NT2/D1 (cell line): Measurements from ENCODE around the gene PARD3.

Source experiments
- DNase-seq: peaks from one replicate; pipeline ENCODE4 v3.0.0-alpha.2; 2011; ENCODE audit warnings: low read depth, low spot score
- H3K27me3 ChIP-seq: 2 replicates; pipeline ENCODE4 v1.6.0; 2011; ENCODE audit warnings: mild to moderate bottlenecking; ENCODE audit not compliant: insufficient read length, insufficient read depth
- H3K36me3 ChIP-seq: 2 replicates; pipeline ENCODE4 v1.6.1; 2011; ENCODE audit warnings: mild to moderate bottlenecking, low read length, mixed read lengths; ENCODE audit not compliant: insufficient read depth, insufficient read length
- H3K4me1 ChIP-seq: 2 replicates; pipeline ENCODE4 v1.5.1; 2011; ENCODE audit not compliant: insufficient read depth, insufficient read length
- H3K4me3 ChIP-seq: 2 replicates; pipeline ENCODE4 v1.5.1; 2011; ENCODE audit warnings: low read depth; ENCODE audit not compliant: insufficient read length
- H3K9ac ChIP-seq: 2 replicates; pipeline ENCODE4 v1.6.0; 2011; ENCODE audit warnings: low read depth; ENCODE audit not compliant: insufficient read length
- H3K9me3 ChIP-seq: 2 replicates; pipeline ENCODE4 v1.5.1; 2011; ENCODE audit warnings: mild to moderate bottlenecking, low read length; ENCODE audit not compliant: insufficient read depth
- SUZ12 ChIP-seq: IDR thresholded peaks from 2 replicates; pipeline ENCODE4 v1.6.1; 2011; ENCODE audit not compliant: insufficient read length, insufficient read depth; ENCODE audit errors: extremely low read depth
- YY1 ChIP-seq: IDR thresholded peaks from 2 replicates; pipeline ENCODE4 v1.6.1; 2011; ENCODE audit not compliant: insufficient read length, insufficient read depth
- ZNF274 ChIP-seq: IDR thresholded peaks from 2 replicates; pipeline ENCODE4 v1.6.1; 2011; ENCODE audit warnings: mild to moderate bottlenecking, low read depth, low read length

PARD3 gene

DNA sequence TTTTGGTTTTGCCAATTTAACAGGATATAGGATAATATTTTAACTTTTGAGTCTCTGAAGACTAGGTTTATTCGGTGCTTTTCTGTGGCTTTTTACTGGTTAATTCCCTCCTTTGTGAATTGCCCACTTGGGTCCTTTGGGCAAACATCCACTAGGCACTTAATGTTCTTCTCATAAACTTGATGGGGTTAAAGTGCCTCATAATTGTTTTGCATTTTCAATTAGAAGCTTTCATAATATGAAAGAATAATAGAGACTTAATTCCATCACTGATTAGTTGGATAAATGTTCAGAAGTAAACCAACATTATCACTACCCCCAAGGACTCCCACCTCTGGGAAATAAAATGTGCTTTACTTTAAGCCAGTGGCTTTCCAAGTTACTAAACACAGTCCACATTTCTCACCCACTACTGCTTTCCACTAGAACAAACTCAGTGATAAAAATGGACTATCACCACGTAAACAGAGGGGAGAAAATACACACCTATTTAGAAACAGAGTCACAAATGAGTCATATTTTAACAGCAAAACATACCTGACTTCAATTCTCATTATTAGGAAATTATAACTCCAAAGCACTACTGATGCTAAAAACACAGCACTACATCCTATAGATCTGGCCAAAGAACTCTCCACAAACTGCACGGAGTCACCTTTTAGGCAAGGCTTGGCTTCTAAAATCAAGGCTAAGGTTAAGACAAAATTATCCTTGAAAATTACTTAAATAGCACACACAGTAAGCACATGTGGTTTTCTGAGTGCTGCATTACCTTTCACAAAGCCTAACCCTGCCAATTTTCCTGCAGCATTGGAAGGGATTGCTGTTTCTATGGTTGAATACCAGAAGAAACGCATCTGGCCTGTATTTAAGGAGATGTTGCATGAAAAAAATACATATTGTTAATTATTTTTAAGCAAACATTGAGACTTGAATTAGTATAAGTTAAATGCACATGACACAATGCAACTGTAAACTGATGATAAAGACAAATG lies 41.2 kb downstream of the PARD3 start:
- Histone ChIP-seq H3K36me3 (no peaks in the 10 kb centered on the region), H3K27me3 (no peaks in the 10 kb centered on the region), H3K4me1 (peaks cover 2% of the 10 kb centered on the region), H3K9me3 (no peaks in the 10 kb centered on the region), H3K4me3 (no peak overlapping the region), H3K9ac (no peak overlapping the region)
- TF ChIP-seq ZNF274, result no peak
- no peak for TF ChIP-seq YY1
- TF ChIP-seq SUZ12, result no peak
- no peak for DNase-seq

DNA sequence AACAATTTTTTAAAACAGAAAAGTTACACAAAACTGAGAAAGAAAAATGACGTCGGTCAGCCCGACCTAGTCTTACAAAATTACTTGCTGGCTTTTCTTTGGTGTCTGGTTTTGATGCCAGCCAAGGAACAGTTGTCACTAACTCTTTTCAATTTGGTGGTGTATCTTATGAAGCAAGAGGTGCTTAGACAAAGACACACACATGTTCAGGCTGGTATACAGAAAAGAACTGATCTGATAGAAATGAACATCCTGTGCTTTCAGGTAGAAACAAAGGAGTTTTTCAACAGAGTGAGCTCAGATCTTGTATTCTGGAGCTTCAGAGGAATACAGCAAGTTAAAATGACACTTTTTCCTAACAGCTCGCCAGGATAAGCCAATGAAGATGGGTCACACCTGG lies 43.6 kb downstream of the PARD3 start:
- TF ChIP-seq SUZ12 (no peak), ZNF274 (no peak), YY1 (no peak)
- Histone ChIP-seq H3K9ac (no peak overlapping the region), H3K27me3 (no peaks in the 10 kb centered on the region), H3K9me3 (no peaks in the 10 kb centered on the region), H3K36me3 (no peaks in the 10 kb centered on the region), H3K4me1 (no peaks in the 10 kb centered on the region), H3K4me3 (no peak overlapping the region)
- DNase-seq, result no peak

GRCh38 chr10:34771106-34771505 lies 44.0 kb downstream of the PARD3 start:
- H3K9ac ChIP-seq, result no peak overlapping the region
- no peaks in the 10 kb centered on the region for H3K4me1 ChIP-seq
- no peaks in the 10 kb centered on the region for H3K36me3 ChIP-seq
- no peak for DNase-seq
- no peaks in the 10 kb centered on the region for H3K9me3 ChIP-seq
- no peak overlapping the region for H3K4me3 ChIP-seq
- TF ChIP-seq YY1 (no peak), ZNF274 (no peak), SUZ12 (no peak)
- H3K27me3 ChIP-seq, result no peaks in the 10 kb centered on the region

GRCh38 chr10:34769899-34770298 lies 45.2 kb downstream of the PARD3 start:
- Histone ChIP-seq H3K9me3 (no peaks in the 10 kb centered on the region), H3K4me3 (no peak overlapping the region), H3K9ac (no peak overlapping the region), H3K4me1 (no peaks in the 10 kb centered on the region), H3K27me3 (no peaks in the 10 kb centered on the region), H3K36me3 (no peaks in the 10 kb centered on the region)
- no peak for TF ChIP-seq SUZ12
- TF ChIP-seq ZNF274, result no peak
- no peak for TF ChIP-seq YY1
- DNase-seq, result no peak

- no peak for DNase-seq
- Histone ChIP-seq H3K4me3 (no peak overlapping the region), H3K4me1 (no peaks in the 10 kb centered on the region), H3K9ac (no peak overlapping the region), H3K9me3 (no peaks in the 10 kb centered on the region), H3K36me3 (no peaks in the 10 kb centered on the region), H3K27me3 (no peaks in the 10 kb centered on the region)
- TF ChIP-seq YY1, result no peak
- TF ChIP-seq SUZ12, result no peak
- TF ChIP-seq ZNF274, result no peak
Measured at GRCh38 chr10:34768972-34769330, 46.1 kb downstream of the PARD3 start.

- no peak for TF ChIP-seq SUZ12
- TF ChIP-seq YY1, result no peak
- no peak for TF ChIP-seq ZNF274
- no peak for DNase-seq
Measured at GRCh38 chr10:34768261-34768971, 46.7 kb downstream of the PARD3 start.

DNA sequence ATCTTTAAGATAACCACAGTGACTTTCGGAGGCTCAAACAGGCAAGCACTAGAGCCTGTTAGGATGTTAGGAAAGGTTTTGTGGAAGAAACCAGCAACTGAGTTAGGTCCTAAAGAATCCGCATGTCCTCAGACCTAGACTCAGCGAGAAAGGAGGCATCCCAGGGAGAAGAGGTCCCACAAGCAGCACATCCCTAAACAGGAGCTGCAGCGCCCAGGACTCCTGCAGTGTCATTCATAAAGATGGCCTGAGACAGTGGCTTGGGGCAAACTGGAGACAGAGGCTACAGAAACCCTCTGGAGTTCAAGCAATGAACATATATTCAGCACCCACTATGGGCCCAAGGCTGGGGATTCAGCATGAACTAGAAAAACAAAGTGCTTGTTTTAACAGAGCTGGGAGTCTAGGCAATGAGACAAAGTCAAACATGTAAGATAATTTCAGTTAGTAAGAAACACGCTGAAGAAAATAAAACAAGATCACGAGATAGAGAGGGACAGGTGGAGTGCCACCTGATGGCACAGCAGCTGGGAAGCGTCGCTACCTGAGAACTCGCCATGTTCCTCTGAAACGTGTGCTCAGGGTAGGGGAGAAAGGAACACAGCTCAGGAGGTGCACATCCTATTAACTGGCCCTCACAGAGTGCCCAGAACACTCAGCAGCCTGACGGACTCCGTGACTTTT lies 48.1 kb downstream of the PARD3 start:
- DNase-seq, result no peak
- no peak for TF ChIP-seq SUZ12
- TF ChIP-seq ZNF274, result no peak
- no peak for TF ChIP-seq YY1
- H3K9me3 ChIP-seq, result no peaks in the 10 kb centered on the region
- no peaks in the 10 kb centered on the region for H3K36me3 ChIP-seq
- H3K4me1 ChIP-seq, result no peaks in the 10 kb centered on the region
- H3K4me3 ChIP-seq, result no peak overlapping the region
- H3K9ac ChIP-seq, result no peak overlapping the region
- no peaks in the 10 kb centered on the region for H3K27me3 ChIP-seq

More at GRCh38 chr10:34768261-34768971, 46.7 kb downstream of the PARD3 start:
- H3K9ac ChIP-seq, result no peak overlapping the region
- no peaks in the 10 kb centered on the region for H3K27me3 ChIP-seq
- no peaks in the 10 kb centered on the region for H3K4me1 ChIP-seq
- no peaks in the 10 kb centered on the region for H3K36me3 ChIP-seq
- no peak overlapping the region for H3K4me3 ChIP-seq
- no peaks in the 10 kb centered on the region for H3K9me3 ChIP-seq
